GM18508 (cell line): Measurements from ENCODE around the gene HDAC10.

Experiments used
- ATAC-seq: cut with Tn5 transposase; IDR thresholded peaks from one replicate; pipeline ENCODE4 v1.9.1; 2021; ENCODE audit warnings: moderate number of reproducible peaks; ENCODE audit not compliant: insufficient read depth, unreplicated experiment

The HDAC10 gene

DNA sequence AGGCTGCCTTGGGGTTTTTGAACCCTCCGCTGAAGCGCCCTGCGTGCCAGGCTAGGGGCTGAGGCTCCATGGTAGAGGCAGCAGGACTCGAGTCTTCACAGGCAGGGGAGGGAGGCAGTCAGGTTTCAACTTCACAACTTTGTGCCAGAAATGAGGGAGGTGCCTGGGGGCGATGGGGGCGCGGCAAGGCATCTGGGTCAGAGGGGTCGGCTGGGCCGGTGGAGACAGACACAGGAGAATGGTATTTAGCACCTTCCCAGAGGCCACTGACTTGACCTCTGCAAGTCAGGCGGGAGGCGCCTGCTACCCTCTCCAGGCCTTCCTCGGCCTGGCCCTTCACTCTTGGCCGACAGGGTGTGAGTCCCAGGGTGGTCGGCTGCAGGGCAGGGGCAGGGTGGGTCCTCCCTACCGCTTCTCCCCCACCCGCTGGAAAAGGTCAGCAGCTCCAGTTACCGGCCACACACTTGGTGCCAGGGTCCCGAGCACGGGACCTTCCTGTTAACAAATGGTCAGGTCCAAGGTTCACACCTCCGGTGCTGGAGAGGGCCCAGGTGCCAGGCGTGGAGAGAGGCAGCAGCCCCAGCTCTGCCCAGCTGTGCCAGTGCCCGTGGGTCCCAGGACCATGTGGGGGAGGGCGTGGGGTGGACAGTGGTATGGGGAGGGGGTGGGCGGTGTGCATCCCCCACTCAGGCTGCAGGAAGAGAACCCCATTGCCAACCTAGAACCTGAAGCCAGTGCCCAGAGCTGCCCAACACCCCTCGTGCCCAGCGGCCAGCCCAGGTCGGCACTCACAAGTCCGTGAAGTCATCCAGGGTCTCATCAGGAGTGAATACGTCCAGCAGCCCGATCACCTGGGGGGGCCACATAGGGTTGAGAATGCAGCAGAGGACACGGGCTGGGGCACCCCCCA is 6.6 kb upstream of the HDAC10 start:
- ATAC-seq, result no peak

- ATAC-seq, result no peak
Observed at GRCh38 chr22:50257041-50257440, 6.0 kb upstream of the HDAC10 start.

GRCh38 chr22:50256258-50256862 is 5.3 kb upstream of the HDAC10 start:
- no peak for ATAC-seq

GRCh38 chr22:50255607-50256006 is 4.5 kb upstream of the HDAC10 start:
- no peak for ATAC-seq

DNA sequence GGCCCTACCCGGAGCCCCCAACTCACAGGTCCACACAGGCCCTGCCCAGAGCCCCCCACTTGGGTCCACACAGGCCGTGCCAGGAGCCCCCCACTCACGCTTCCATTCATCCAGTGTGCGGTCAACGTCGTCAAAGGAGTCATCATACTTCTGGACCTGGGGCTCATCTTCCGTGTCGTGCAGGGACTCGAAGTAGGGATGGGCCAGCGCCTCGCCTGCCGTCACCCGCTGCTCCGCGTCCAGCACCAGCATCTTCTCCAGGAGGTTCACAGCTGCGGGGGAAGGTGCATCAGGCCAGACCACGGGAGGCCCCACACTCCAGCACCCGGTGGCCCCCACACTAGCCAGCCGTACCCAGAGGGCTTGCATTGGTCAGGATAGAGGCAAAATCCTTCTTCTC is 4.0 kb upstream of the HDAC10 start:
- ATAC-seq, result no peak

DNA sequence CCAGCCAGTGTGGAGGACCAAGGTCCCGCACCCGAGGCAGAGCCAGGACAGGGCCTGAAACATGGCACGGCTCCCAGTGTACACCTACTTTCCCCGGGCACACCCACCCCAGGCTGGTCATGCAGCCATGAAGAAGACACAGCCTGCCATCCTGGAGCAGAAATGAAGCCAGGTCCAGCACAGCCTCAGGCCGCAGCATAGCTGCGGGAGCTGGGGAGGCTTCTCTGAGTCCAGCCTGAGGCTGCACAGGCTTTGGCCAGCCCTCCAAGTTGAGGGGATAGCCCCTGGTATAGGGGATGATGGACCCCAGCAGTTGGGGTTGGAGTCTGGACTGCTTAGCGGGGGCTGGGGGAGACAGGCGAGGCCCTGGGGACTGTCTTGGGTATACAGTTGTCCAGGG is 2.9 kb upstream of the HDAC10 start:
- no peak for ATAC-seq

- no peak for ATAC-seq
Observed at GRCh38 chr22:50253046-50253915, 2.2 kb upstream of the HDAC10 start.

DNA sequence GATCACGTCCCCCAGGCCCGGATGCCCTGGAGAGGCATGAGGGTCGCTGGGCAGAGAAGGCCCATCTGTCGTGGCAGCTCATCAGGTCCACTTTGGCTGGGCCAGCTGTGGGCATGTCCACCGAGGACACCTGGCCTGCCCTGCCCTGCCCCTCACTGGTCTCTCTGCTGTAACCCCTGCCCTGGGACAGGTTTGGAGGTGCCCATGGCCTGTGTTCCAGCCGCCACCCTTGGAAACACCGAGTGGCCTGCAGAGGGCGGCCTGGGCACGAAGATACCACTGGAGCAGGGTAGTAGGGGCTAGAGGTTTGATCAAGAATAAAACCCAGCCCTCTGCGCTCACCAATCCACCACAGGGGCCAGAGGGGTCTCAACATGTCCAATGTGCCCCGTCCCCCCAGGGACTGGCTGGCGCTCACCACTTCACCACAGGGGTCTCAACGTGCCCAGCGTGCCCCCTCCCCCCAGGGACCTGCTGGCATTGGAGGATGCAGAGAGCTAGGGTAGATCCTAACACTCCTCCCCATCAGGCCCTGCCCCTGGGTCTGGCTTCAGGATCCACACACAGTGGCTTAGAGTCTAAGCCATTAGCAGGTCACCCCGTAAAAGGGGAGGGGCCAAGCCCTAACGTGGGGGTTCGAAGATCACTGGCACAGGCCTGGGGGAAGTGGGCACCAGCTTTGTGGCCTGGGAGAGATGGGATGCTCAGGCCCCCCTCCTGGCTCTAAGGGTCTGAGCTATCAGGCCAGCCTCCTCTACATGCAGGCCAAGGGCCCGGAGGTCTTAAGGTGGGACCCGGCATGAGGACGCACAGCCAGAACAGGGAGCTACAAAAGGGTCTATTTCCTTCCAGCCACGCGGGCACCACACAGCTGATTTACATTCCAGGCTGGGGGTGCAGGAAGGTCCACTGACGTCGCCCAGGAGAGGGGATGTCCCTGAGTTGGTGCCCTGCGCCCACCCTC is 1.3 kb upstream of the HDAC10 start:
- ATAC-seq, result no peak

DNA sequence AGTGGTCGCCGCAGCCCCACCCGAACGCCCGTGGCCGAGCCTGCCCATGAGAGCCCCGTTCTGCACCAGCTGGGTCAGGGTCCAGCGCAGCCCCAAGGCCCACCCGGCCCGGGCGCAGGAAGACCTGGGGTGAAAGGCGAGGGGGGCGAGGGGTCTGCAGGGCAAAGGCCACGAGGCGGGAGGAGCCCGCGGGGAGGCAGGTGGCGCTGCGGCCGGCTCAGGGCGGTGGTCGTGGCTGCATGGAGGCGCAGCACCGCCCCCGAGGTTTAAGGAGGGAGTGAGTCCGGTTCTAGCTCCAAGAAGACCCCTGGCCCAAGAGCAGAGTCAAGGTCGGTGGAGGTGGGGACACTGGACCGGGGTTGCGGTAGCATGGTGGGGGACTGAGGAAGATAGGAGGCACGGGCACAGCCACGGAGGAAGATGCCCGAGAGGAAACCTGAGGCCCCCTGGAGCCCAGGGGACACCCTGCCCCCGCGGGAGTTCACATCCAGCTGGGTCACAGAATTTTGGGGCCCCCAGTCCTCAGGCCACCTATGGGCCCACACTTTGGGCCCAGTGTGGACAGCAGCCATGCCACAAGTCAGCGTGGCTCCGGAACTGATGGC is 514 bp upstream of the HDAC10 start:
- no peak for ATAC-seq

GRCh38 chr22:50250249-50250554 is 863 bp downstream of the HDAC10 start:
- ATAC-seq, result no peak

DNA sequence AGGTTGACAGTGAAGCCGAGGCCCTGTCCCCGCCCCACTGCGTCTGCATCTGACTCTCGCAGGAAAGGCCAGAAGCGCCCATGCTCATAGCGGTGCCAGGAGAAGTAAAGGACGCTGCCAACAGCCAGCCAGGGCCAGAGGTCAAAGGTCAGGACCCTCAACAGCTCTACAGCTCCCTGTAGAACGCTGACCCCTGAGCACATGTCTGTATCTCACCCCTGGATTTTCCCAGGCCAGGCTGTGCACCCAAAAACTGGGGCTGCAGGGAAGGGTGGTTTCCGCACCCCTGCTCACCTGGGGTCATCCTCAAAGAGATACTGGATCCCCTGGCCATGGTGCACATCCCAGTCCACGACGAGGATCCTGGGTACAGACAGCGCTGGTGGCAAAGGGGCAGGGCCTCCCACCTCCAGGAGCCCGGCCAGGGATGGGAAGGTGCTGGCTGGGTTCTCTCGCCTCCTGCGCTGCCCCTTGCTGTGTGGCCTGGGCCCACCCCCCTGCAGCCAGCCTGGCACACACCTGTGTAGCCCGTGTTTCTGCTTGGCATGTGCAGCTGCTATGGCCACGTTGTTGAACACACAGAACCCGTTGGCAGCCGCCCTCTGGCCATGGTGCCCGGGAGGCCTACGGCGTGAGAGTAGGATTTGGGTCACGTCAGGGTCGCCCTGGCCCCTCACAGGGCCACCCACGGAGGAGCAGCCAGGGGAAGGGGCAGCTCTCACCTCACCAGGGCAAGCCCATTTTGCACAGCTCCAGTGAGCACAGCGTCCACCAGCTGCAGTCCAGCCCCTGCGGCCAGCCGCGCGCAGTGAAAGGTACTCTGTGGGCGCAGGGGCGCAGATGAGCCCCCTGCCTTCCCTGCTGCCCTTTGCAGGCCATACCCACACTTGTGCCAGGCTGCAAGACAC is 1.5 kb downstream of the HDAC10 start:
- ATAC-seq, result no peak

DNA sequence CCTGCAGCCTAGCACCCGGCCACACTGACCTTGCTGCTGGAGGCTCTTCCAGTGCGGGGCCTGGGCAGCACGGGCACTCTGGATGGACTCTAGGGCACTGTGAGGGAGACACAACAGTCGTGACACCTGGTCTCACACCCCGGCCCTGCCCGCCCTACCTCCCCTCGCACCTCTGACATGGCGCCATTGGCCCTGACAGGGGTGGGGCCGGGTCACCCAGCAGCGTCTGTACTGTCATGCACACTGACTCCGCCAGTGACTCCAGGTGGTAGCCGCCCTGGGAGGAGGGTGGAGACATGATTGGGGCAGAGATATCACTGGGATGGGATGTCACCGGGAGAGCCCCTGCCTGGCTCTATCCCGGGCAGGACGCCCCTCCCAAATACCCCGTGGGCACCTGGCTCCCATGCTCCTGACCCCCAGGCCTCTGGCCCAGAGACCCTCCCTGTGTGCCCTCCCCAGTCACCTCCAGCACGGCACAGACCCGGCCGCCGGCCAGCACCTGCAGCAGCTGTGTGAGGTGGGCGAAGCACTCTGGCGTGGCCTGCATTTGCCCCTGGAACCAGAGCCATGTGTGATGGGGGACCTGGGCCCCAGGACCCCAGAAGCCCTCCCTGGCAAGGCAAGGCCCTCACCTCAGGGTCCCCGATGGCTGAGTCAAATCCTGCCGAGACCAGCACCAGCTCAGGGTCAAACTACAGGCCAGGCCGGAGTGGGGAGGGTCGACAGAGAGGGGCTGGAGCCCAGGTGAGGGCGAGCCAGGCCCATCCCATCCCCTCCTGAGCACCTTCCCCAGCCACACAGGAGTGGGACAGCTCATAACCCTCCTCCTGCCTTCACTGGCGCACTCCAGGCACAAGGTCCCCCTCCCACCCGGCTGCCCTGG is 2.6 kb downstream of the HDAC10 start:
- no peak for ATAC-seq

GRCh38 chr22:50247748-50248147 is 3.3 kb downstream of the HDAC10 start:
- no peak for ATAC-seq

DNA sequence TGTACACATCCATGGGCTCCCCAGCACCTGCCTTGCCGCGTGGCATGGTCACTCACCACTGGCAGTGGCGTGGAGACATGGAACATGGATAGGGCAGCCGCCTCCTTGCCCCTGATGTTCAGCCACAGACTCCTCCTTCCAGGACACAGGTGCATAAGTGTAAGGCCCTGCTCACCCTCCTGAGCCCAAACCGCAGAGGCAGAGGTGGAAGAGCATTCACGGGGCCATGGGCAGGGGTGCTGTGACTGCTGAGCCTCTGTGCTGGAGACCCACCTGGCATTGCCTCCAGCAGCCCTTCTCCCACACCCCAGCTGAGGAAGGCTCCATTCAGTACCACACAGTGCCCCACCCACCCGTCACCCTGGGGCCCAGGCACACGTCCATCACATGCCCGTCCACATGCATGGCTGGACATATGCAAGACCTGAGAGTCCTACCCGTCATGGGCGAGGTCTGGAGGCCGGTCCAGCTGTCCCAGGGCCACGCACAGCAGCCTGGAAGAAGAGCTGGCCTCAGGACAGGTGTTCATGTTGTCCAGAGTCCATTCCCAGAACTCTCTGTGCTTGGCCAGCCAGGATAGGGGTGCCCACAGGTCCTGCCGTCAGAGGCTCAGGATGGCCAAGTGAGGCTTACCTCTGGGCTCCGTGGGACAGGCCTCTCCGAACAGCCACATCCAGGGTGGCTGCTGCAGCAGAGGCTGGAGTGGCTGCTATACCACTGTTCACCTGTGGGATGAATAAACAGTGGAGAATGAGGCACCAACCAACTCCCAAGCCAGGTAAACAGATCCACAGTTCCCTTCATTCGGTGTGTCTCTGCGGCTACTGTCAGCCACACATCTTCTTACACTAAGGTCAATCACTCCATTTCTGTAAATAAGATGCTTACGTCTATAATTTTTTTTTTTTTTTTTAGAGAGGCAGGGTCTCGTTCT is 4.6 kb downstream of the HDAC10 start:
- ATAC-seq, result no peak

DNA sequence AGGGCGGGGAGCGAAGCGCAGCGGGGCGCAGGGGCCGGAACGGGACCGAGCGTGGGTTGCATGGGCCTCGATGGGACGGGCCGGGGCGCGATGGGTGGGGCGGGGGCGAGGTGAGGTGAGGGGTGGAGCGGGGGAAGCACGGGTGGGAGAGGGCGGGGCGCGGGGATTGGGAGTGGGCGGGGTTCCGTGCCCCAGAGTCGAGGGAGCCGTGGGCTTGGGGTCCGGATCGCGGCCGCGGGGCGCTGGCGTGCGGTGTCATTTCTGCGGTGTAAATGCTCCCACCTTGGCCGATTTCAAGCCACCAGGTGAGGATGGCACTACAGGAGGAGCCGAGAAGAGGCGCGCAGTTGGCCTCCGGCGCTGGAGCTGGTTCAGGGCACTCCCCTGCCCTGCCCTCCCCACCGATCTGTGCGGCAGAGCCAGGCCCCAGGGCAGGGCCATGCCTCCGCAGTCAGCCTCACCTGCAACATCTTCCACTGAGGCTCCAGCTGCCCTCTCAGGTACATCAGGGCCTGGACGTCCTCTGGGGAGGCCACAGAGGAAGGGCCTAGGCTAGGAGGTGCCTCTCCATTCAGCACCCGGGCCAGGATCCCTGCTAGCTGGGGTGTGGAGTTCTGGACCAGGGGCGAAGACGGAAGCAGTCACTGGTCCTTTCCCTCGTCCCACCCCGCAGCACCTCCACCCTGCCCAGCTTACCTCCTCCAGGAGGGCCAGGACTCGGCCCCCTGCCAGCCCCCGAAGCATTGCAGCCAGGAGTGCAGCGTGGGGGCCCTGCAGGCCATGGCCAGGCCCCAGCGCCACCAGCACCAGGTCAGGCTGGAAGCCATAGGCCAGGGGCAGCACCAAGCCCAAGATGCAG is 5.6 kb downstream of the HDAC10 start:
- no peak for ATAC-seq
